Kidney epithelial cell (primary cell): Measurements from ENCODE around the gene RPH3AL. TPM values are rescaled to one million over a fixed set of nuclear protein-coding genes. Genes with fewer than 3 reads are reported as not detected.

Experiments
- DNase-seq: peaks from one replicate; pipeline ENCODE4 v3.0.0-alpha.2; 2010; ENCODE audit warnings: low read depth
- H3K27me3 ChIP-seq: 2 replicates; pipeline ENCODE4 v1.6.0; 2011; ENCODE audit warnings: low read length; ENCODE audit not compliant: control insufficient read depth, insufficient read depth
- H3K36me3 ChIP-seq: 2 replicates; pipeline ENCODE4 v1.5.1; 2011; ENCODE audit warnings: low read length; ENCODE audit not compliant: control insufficient read depth, insufficient read depth
- H3K4me3 ChIP-seq: 2 replicates; pipeline ENCODE4 v1.5.1; 2011; ENCODE audit warnings: low read depth, mild to moderate bottlenecking, control low read depth, low read length
- total RNA-seq: library from RNA; depleted of rRNA; stranded (reverse); fragments of >200 nt; gene quantifications from 2 replicates; pipeline ENCODE4 v1.2.3, GENCODE V29; 2015
- TF ChIP-seq, protein P1 (sequence below): IDR thresholded peaks from 2 replicates; pipeline ENCODE4 v1.5.1; 2011; ENCODE audit warnings: mild to moderate bottlenecking, moderate library complexity, low read length, control low read depth, inconsistent platforms; ENCODE audit not compliant: insufficient read depth, poor library complexity, severe bottlenecking

RPH3AL gene
- total RNA-seq, 1 donor from 2014 or later, result 15.1 TPM

DNA sequence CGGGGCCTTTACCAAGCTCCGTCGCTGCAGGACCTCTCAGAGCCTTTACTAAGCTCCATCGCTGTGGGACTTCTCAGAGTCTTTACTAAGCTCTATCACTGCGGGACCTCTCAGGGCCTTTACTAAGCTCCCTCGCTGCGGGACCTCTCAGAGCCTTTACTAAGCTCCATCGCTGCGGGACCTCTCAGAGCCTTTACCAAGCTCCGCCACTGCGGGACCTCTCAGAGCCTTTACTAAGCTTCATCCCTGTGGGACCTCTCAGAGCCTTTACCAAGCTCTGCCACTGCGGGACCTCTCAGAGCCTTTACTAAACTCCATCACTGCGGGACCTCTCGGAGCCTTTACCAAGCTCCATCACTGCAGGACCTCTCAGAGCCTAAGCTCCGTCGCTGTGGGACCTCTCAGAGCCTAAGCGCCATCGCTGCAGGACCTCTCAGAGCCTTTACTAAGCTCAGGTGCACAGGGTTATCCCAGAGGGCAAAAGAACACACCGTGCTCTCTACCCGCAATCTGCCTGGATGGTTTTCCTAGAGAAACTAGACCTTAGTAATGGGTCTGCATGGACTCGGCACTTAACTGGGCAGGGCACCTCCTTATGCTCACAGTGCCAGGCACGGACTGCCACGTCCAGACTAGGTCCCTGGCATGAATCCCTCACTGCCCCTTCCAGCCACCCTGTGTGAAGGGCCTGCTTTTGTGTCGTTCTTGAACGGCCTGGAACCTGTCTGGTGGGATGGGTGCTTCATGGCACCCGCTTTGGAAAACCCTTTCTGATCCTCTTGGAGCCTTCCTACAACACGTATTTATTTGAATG, 101.9 kb downstream of the RPH3AL start:
- TF ChIP-seq, protein P1, sequence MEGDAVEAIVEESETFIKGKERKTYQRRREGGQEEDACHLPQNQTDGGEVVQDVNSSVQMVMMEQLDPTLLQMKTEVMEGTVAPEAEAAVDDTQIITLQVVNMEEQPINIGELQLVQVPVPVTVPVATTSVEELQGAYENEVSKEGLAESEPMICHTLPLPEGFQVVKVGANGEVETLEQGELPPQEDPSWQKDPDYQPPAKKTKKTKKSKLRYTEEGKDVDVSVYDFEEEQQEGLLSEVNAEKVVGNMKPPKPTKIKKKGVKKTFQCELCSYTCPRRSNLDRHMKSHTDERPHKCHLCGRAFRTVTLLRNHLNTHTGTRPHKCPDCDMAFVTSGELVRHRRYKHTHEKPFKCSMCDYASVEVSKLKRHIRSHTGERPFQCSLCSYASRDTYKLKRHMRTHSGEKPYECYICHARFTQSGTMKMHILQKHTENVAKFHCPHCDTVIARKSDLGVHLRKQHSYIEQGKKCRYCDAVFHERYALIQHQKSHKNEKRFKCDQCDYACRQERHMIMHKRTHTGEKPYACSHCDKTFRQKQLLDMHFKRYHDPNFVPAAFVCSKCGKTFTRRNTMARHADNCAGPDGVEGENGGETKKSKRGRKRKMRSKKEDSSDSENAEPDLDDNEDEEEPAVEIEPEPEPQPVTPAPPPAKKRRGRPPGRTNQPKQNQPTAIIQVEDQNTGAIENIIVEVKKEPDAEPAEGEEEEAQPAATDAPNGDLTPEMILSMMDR, result no peak
- DNase-seq, result no peak
- Histone ChIP-seq H3K27me3 (no peaks in the 10 kb centered on the region), H3K4me3 (no peak overlapping the region), H3K36me3 (peaks cover 2% of the 10 kb centered on the region)

DNA sequence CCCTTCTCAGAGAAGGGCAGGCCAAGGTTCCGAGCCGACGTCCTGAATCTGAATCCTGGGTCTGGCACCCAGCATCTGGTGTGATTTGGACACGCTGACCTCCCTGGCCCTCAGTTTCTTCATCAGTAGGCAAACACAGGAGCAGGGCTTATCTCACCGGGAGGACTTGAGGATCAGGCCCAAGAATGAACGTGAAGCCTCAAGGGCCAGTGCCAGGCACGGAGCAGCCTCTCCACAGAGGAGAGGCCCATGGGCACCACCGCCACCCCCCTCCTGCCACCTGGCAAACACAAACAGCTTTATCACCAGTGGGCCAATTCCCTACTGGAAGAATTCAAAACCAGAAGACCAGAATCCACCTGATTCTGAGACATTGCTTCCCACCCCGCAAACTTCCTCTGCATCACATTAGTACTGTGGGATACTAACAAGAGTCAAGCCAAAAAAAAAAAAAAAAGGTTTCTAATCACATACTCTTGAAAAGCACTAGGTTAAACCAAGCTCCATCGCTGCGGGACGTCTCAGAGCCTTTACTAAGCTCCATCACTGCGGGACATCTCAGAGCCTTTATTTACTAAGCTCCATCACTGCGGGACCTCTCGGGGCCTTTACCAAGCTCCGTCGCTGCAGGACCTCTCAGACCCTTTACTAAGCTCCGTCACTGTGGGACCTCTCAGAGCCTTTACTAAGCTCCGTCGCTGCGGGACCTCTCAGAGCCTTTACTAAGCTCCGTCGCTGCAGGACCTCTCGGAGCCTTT, 103.2 kb downstream of the RPH3AL start:
- H3K4me3 ChIP-seq, result no peak overlapping the region
- TF ChIP-seq, protein P1, result no peak
- no peaks in the 10 kb centered on the region for H3K27me3 ChIP-seq
- peaks cover 3% of the 10 kb centered on the region for H3K36me3 ChIP-seq
- DNase-seq, result no peak

DNA sequence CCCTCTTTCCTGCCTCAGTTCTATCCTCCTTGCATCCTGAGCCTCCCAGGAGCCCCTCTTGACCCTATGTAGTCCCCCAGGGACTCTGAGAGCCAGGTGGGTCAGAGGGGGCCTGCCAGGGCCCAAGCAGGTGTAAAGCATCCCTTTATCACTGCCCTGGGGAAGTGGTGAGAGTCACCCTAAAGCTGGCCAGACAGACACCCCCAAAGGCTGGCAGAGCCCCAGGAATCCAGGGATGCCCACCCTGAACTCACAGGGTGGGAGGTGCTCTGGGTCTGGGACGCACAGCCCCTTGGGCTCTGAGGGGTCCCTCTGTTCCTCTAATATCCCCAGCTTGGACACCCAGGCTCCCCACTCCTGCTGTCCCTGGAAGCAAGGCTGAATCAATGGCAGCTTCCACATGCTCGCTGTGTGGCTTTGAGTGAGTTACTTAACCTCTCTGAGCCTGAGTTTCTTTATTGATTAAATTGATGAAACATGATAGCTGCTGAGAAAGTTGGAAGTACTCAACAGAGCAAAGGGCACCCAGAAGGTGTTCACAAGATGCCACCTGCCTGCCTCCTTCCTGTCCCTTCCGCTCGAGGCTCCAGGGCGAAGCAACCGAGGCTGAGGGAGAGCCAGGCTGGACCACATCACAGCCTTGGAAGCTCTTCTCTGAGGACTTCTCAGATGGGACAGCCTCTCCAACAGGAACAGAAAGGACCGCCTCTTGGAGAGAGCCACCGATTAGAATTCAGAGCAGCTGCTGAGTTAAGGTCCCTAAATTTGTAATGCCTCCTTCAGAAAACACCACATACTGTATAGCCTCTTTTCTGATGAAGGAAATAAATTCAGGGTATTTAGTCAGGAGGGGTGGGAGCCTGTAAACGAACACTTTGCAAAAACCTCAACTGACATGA, 104.0 kb downstream of the RPH3AL start:
- H3K27me3 ChIP-seq, result no peaks in the 10 kb centered on the region

DNA sequence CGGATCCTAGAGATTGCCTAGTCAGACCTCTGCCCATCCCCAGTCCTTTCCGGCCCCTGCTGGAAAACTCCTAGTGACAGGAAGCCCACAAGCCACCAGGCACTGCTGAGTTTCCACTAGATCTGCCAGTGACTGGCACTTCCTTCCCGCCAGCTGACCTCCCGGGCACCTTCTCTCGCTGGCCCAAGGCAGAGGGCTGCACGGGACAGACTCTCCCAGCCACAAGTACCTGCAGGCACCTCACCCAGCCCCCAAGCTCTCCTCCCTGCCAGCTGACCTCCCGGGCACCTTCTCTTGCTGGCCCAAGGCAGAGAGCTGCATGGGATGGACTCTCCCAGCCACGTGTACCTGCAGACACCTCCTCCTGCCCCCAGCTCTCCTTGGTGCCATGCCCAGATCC, 104.8 kb downstream of the RPH3AL start:
- H3K4me3 ChIP-seq, result no peak overlapping the region
- TF ChIP-seq, protein P1, result no peak
- DNase-seq, result no peak

More for the DNA sequence above, 104.0 kb downstream of the RPH3AL start:
- no peak overlapping the region for H3K4me3 ChIP-seq
- TF ChIP-seq, protein P1, result no peak
- H3K36me3 ChIP-seq, result peaks cover 3% of the 10 kb centered on the region
- no peak for DNase-seq

DNA sequence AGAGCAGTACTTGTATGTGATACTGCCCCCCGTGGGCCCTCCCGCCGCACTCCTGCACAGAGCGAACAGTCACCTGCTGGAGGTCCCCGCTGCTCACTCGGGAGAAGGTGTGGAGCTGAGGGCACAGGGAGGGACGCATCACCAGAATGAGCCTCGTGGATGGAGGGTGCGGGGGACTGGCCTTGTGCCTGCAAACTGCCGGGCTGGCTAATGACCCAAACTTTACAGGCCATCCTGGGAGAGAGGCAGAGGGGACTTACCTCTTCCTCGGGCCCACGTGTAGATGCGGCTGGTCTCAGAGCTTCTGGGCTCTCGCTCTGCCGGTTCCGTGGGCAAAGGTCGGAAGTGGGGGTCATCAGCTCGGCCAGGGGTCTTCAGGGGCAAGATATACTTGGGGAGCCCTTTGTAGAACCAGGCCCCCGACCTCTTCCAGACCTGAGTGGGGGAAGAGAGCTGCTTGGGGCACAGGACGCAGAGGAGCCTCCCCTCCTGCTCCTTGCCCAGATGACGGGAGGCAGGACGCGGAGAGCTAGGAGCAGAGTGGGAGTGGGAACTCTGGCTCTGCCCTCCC, 105.7 kb downstream of the RPH3AL start:
- Histone ChIP-seq H3K36me3 (peaks cover 3% of the 10 kb centered on the region), H3K27me3 (no peaks in the 10 kb centered on the region), H3K4me3 (no peak overlapping the region)
- no peak for DNase-seq
- TF ChIP-seq, protein P1, result no peak

More for the DNA sequence above, 104.8 kb downstream of the RPH3AL start:
- Histone ChIP-seq H3K36me3 (peaks cover 3% of the 10 kb centered on the region), H3K27me3 (no peaks in the 10 kb centered on the region)
